ENCODE results near the gene TMEM14C.
"Not testable (repeated sequence)": the region's sequence is repeated elsewhere in the genome, so short reads cannot be mapped to it uniquely, and the experiment has no call there.

TMEM14C gene

DNA sequence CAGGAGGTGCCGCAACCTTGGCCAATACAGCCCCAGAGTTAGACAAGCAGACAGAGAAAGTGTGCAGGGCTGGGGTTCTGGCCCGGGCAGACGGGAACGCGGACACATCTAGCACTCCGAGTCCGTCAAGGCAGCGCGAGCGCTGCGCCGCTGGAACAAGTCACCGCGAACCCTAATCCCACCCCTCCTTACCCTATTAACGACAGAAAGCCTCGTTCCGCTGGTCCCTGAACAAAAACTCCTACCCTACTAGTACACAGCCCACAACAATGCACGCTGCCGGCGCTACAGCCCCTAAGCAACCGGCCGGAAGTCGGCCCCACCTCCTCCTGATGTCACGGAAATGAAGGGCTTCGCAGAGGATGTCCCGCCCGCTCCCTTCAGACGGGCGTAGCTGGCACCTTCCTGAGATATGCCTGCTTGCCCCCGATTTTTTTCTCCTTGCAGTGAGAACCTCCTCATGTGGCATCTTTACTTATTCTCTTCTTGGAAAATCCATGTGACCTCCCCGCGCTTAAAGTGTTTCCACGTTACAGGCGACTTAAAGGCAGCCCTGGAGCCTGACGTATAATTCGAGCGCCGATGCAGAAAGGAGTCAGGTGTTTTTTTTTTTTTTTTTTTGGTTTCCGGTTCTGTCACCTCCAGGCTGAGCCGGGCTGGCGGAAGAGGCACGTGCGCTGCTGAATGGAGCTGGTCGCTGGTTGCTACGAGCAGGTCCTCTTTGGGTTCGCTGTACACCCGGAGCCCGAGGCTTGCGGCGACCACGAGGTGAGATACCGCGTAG lies 28.4 kb upstream of the TMEM14C start, which contains the start of the genes C6orf52 and PAK1IP1:
Gene C6orf52 (minus strand): TSS at position 315 of the 784 bp plus-strand sequence. CDS start 7,066 bp downstream, outside the sequence.
Gene PAK1IP1 (plus strand): TSS at position 671 of the 784 bp plus-strand sequence. CDS start 14 bp downstream, at position 685.
- H3K36me3 ChIP-seq (ENCODE audit: control insufficient read depth, insufficient read depth, low read length), result no peaks in the 10 kb centered on the region
- no peaks in the 10 kb centered on the region for H3K27me3 ChIP-seq (ENCODE audit: control insufficient read depth, insufficient read depth, low read length)
- no peaks in the 10 kb centered on the region for H3K9me3 ChIP-seq (ENCODE audit: control insufficient read depth, low read length)
- peaks cover 12% of the 10 kb centered on the region for H3K4me1 ChIP-seq (ENCODE audit: control insufficient read depth, insufficient read depth, low read length)
- H3K4me3 ChIP-seq (ENCODE audit: low read length), result peak within 1 kb of the TSS; percentile 73
- H3K9ac ChIP-seq (ENCODE audit: low read length), result peak within 1 kb of the TSS; percentile 94

DNA sequence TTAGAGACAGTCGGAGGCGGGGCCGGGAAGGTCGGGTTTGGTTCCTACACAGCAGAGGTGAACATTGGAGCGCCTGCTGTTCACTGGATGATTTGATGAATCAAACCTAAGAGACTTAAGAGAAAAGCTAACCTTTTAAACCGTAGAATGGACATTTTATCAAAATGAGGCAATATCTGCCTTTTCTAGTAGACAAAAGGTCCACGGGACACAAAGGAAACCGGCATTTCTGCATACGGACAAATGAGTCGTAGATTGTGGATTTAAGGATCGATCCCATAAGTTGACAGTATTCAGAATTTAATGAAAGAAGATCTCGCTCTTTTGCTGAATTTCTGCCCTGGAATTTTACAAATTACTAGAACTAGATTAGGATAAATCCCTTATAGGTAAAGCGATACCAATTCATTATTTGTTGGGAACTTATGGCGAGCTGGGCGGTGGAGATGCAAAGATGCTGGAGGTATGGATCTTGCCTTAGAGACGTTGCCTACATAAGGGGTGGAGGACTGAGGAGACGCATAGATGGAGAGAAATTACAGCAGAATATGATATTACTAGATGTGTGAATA lies 27.7 kb upstream of the TMEM14C start:
- Histone ChIP-seq H3K36me3 (ENCODE audit: control insufficient read depth, insufficient read depth, low read length) (no peaks in the 10 kb centered on the region), H3K27me3 (ENCODE audit: control insufficient read depth, insufficient read depth, low read length) (no peaks in the 10 kb centered on the region), H3K9me3 (ENCODE audit: control insufficient read depth, low read length) (no peaks in the 10 kb centered on the region), H3K4me3 (ENCODE audit: low read length) (peak overlapping the region; percentile 73), H3K9ac (ENCODE audit: low read length) (peak overlapping the region; percentile 94), H3K4me1 (ENCODE audit: control insufficient read depth, insufficient read depth, low read length) (peaks cover 12% of the 10 kb centered on the region)

- Histone ChIP-seq H3K4me3 (ENCODE audit: low read length) (no peak overlapping the region), H3K36me3 (ENCODE audit: control insufficient read depth, insufficient read depth, low read length) (no peaks in the 10 kb centered on the region), H3K27me3 (ENCODE audit: control insufficient read depth, insufficient read depth, low read length) (no peaks in the 10 kb centered on the region), H3K4me1 (ENCODE audit: control insufficient read depth, insufficient read depth, low read length) (peaks cover 12% of the 10 kb centered on the region), H3K9me3 (ENCODE audit: control insufficient read depth, low read length) (no peaks in the 10 kb centered on the region), H3K9ac (ENCODE audit: low read length) (no peak overlapping the region)
Measured at GRCh38 chr6:10696655-10697054, 26.2 kb upstream of the TMEM14C start.

GRCh38 chr6:10713962-10714361 lies 8.9 kb upstream of the TMEM14C start:
- Histone ChIP-seq H3K27me3 (ENCODE audit: control insufficient read depth, insufficient read depth, low read length) (no peaks in the 10 kb centered on the region), H3K9ac (ENCODE audit: low read length) (no peak overlapping the region), H3K4me3 (ENCODE audit: low read length) (no peak overlapping the region), H3K36me3 (ENCODE audit: control insufficient read depth, insufficient read depth, low read length) (no peaks in the 10 kb centered on the region), H3K4me1 (ENCODE audit: control insufficient read depth, insufficient read depth, low read length) (no peaks in the 10 kb centered on the region), H3K9me3 (ENCODE audit: control insufficient read depth, low read length) (no peaks in the 10 kb centered on the region)

DNA sequence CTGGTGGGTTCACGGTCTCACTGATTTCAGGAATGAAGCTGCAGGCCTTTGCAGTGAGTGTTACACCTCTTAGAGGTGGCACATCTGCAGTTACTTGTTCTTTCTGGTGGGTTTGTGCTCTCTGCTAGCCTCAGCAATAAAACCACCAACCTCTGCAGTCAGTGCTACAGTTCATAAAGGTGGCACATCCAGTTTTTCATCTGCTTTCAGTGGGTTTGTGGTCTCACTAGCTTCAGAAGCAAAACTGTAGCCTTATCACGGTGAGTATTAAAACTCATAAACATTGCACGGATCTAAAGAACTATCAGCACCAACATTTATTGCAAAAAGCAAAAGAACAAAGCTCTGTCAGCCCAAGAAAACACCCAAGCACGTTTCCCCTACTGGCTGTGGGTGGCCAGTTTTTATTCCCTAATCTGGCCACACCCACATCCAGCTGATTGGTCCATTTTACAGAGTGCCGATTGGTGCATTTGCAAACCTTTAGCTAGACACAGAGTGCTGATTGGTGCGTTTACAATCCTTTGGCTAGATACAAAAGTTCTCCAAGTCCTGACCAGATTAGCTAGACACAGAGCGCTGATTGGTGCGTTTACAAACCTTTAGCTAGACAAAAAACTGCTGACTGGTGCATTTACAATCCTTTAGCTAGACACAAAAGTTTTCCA lies 3.4 kb upstream of the TMEM14C start:
- Histone ChIP-seq H3K9me3 (ENCODE audit: control insufficient read depth, low read length) (no peaks in the 10 kb centered on the region), H3K4me1 (ENCODE audit: control insufficient read depth, insufficient read depth, low read length) (peaks cover 4% of the 10 kb centered on the region), H3K9ac (ENCODE audit: low read length) (no peak overlapping the region), H3K36me3 (ENCODE audit: control insufficient read depth, insufficient read depth, low read length) (no peaks in the 10 kb centered on the region), H3K27me3 (ENCODE audit: control insufficient read depth, insufficient read depth, low read length) (no peaks in the 10 kb centered on the region), H3K4me3 (ENCODE audit: low read length) (peak overlapping the region; percentile 34)

GRCh38 chr6:10719964-10720264 lies 3.0 kb upstream of the TMEM14C start:
- H3K9me3 ChIP-seq (ENCODE audit: control insufficient read depth, low read length), result no peaks in the 10 kb centered on the region
- H3K9ac ChIP-seq (ENCODE audit: low read length), result peak overlapping the region; percentile 67
- H3K4me3 ChIP-seq (ENCODE audit: low read length), result peak overlapping the region; percentile 34
- peaks cover 4% of the 10 kb centered on the region for H3K4me1 ChIP-seq (ENCODE audit: control insufficient read depth, insufficient read depth, low read length)
- no peaks in the 10 kb centered on the region for H3K36me3 ChIP-seq (ENCODE audit: control insufficient read depth, insufficient read depth, low read length)
- H3K27me3 ChIP-seq (ENCODE audit: control insufficient read depth, insufficient read depth, low read length), result no peaks in the 10 kb centered on the region

DNA sequence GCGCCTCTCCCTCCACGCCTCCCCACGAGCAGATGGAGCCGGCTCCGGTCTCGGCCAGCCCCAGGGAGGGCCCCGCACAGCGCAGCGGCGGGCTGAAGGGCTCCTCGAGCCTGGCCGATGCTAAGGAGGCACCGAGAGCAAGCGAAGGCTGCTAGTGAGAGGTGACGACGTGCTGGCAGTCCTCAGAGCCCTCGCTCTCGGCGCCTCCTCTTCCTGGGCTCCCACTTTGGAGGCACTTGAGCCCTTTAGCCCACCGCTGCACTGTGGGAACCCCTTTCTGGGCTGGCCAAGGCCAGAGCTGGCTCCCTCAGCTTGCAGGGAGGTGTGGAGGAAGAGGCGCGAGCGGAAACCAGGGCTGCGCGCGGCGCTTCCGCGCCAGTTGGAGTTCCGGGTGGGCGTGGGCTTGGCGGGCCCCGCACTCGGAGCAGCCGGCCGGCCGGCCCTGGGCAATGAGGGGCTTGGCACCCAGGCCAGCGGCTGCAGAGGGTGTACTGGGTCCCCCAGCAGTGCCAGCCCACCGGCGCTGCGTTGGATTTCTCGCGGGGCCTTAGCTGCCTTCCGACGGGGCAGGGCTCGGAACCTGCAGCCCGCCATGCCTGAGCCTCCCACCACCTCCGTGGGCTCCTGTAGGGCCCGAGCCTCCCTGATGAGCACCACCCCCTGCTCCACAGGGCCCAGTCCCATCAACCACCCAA lies 2.5 kb upstream of the TMEM14C start:
- peak overlapping the region; percentile 34 for H3K4me3 ChIP-seq (ENCODE audit: low read length)
- H3K27me3 ChIP-seq (ENCODE audit: control insufficient read depth, insufficient read depth, low read length), result no peaks in the 10 kb centered on the region
- peak overlapping the region; percentile 67 for H3K9ac ChIP-seq (ENCODE audit: low read length)
- H3K4me1 ChIP-seq (ENCODE audit: control insufficient read depth, insufficient read depth, low read length), result peaks cover 4% of the 10 kb centered on the region
- H3K9me3 ChIP-seq (ENCODE audit: control insufficient read depth, low read length), result no peaks in the 10 kb centered on the region
- no peaks in the 10 kb centered on the region for H3K36me3 ChIP-seq (ENCODE audit: control insufficient read depth, insufficient read depth, low read length)

DNA sequence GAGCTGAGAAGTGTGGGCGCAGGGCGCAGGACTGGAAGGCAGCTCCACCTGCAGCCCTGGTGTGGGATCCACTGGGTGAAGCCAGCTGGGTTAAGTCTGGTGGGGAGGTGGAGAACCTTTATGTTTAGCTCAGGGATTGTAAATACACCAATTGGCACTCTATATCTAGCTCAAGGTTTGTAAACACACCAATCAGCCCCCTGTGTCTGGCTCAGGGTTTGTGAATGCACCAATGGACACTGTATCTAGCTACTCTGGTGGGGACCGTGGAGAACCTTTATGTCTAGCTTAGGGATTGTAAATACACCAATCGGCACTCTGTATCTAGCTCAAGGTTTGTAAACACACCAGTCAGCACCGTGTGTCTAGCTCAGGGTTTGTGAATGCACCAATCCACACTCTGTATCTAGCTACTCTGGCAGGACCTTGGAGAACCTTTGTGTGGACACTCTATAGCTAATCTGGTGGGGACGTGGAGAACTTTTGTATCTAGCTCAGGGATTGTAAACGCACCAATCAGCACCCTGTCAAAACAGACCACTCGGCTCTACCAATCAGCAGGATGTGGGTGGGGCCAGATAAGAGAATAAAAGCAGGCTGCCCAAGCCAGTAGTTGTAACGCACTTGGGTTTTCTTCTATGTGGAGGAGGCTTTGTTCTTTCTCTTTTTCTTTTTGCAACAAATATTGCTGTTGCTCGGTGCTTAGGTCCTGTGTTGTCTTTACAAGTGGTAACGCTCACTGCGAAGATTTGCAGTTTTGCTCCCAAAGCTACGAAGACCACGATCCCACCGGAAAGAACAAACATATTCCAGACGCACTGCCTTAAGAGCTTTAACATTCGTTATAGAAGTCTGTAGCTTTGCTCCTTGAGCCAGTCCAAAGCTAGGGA lies 1.7 kb upstream of the TMEM14C start:
- H3K36me3 ChIP-seq (ENCODE audit: control insufficient read depth, insufficient read depth, low read length); H3K27me3 ChIP-seq (ENCODE audit: control insufficient read depth, insufficient read depth, low read length); H3K9me3 ChIP-seq (ENCODE audit: control insufficient read depth, low read length); H3K4me1 ChIP-seq (ENCODE audit: control insufficient read depth, insufficient read depth, low read length): not testable (repeated sequence)
- Histone ChIP-seq H3K9ac (ENCODE audit: low read length) (peak overlapping the region; percentile 67), H3K4me3 (ENCODE audit: low read length) (peak overlapping the region; percentile 34)

GRCh38 chr6:10721850-10722569 lies 860 bp upstream of the TMEM14C start:
- H3K4me3 ChIP-seq (ENCODE audit: low read length), result peak overlapping the region; percentile 67
- H3K36me3 ChIP-seq (ENCODE audit: control insufficient read depth, insufficient read depth, low read length), result no peaks in the 10 kb centered on the region
- peaks cover 4% of the 10 kb centered on the region for H3K4me1 ChIP-seq (ENCODE audit: control insufficient read depth, insufficient read depth, low read length)
- no peaks in the 10 kb centered on the region for H3K27me3 ChIP-seq (ENCODE audit: control insufficient read depth, insufficient read depth, low read length)
- H3K9ac ChIP-seq (ENCODE audit: low read length), result peak overlapping the region; percentile 59
- no peaks in the 10 kb centered on the region for H3K9me3 ChIP-seq (ENCODE audit: control insufficient read depth, low read length)

DNA sequence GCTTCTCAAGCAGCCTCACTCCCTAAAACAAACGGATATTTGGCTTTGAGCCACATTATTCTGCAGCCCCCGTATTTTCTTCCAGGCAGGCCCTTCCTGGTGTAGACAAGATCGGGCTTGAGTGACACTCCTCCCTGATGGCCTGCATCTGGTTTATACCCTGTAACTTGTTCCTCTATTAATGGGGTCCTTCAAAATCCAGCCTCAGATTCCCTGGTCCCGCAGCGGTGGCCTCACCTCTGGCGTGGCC lies 375 bp upstream of the TMEM14C start:
- H3K9ac ChIP-seq (ENCODE audit: low read length), result peak overlapping the region; percentile 59
- peaks cover 4% of the 10 kb centered on the region for H3K4me1 ChIP-seq (ENCODE audit: control insufficient read depth, insufficient read depth, low read length)
- no peaks in the 10 kb centered on the region for H3K36me3 ChIP-seq (ENCODE audit: control insufficient read depth, insufficient read depth, low read length)
- no peaks in the 10 kb centered on the region for H3K27me3 ChIP-seq (ENCODE audit: control insufficient read depth, insufficient read depth, low read length)
- H3K4me3 ChIP-seq (ENCODE audit: low read length), result peak overlapping the region; percentile 67
- H3K9me3 ChIP-seq (ENCODE audit: control insufficient read depth, low read length), result no peaks in the 10 kb centered on the region

GRCh38 chr6:10723567-10723881 lies 654 bp downstream of the TMEM14C start:
- H3K9ac ChIP-seq (ENCODE audit: low read length), result peak overlapping the region; percentile 90
- no peaks in the 10 kb centered on the region for H3K9me3 ChIP-seq (ENCODE audit: control insufficient read depth, low read length)
- no peaks in the 10 kb centered on the region for H3K27me3 ChIP-seq (ENCODE audit: control insufficient read depth, insufficient read depth, low read length)
- H3K4me3 ChIP-seq (ENCODE audit: low read length), result peak overlapping the region; percentile 67
- H3K36me3 ChIP-seq (ENCODE audit: control insufficient read depth, insufficient read depth, low read length), result no peaks in the 10 kb centered on the region
- H3K4me1 ChIP-seq (ENCODE audit: control insufficient read depth, insufficient read depth, low read length), result peaks cover 4% of the 10 kb centered on the region

Measured in mucosa of stomach (tissue), 1 donor.